OCI-M1 (cell line): Measurements from ENCODE around the gene ZNF232.
A peak's percentile ranks its signal among the peaks of the same experiment; 100 is the strongest.
"Not testable (repeated sequence)": the region's sequence is repeated elsewhere in the genome, so short reads cannot be mapped to it uniquely, and the experiment has no call there.

Experiments
- DNase-seq: peaks from one replicate; lab custom pipeline; 2025; lab: John Stamatoyannopoulos, UW

Gene ZNF232

DNA sequence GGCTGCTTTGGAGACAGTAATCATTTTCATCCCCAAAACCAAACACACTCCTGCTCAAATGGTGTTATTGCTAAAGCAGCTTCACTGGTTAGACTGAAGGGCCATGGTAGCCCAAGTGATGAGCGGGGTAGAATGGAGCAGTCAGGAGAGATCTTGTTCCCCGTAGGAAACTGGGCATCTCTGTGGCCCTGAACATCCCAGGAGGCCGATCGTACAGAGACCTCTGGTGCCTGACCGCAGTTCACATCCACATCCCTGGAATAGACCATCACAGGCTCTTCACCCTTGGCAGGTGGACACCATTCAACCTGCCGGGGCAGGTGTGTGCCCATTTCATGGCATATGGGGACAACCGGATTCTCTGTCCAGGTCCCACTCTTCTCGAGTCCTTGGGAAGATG is 18.1 kb upstream of the ZNF232 start:
- DNase-seq = not testable (repeated sequence)

DNA sequence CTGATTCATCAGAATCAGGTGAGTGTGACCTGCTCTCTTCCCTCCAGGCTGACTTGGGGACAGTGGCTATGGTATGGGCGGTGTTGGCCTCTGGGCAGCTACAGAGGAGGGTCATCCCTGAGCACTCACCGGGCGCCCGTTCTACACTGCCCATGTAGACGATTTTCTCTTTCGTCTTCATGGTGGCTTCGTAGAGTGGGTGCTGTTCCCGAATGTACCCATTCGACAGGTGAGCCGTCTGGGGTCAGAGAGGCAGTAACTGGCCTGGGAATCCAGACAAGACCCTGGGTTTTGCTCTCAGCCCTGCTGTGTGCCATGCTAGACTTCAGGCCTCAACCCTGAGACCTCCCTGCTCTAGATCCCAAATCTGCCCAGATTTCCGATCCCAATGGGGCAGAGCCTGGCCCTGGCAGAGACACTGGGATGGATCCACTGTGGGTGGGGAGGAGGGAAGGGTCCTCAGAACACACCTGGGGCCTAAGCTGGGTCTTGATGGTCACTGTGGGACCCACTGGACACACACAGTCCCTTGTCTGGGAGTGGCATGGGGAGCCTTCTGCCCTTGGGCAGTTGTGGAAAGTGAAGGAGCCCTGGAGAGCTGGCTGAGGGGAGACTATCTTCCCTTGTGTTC is 17.3 kb upstream of the ZNF232 start:
- DNase-seq = no peak

DNA sequence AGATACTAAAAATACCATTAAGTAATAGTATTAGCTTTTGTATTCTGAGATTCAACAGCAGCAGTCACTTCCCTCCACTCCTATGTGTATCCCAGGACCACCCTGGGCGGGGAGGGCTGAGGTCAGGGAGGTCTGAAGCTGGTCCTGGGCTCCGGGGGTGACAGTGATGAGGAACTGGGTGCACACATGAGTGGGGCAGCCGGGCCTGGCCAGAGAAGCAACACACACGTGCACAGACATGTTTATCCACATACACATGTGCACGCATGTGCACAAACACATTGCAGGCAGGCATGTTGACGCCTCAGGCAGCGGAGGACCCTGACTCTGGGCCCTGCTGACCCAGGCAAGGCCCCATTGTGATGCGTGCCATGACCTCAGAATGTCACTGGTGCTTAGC is 16.7 kb upstream of the ZNF232 start:
- DNase-seq = not testable (repeated sequence)

DNA sequence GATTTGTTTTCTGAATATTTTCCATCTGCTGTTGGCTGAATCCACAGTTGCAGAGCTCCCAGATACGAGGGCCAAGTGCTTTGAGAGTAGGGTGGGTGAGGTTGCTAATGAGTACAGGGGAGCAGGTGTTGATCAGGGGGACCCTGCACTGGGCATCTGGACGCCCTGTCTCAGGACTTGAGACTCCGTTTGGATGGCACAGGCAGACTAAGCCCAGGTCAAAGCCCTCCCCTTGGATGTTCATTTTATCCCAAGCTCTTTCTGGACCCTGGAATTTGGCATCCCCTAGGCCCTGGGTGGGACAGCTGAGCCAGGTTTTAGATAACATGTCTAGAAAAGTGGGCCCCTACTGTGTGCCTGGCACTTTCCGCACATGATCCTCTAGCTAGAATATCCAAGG is 16.2 kb upstream of the ZNF232 start:
- no peak for DNase-seq

DNA sequence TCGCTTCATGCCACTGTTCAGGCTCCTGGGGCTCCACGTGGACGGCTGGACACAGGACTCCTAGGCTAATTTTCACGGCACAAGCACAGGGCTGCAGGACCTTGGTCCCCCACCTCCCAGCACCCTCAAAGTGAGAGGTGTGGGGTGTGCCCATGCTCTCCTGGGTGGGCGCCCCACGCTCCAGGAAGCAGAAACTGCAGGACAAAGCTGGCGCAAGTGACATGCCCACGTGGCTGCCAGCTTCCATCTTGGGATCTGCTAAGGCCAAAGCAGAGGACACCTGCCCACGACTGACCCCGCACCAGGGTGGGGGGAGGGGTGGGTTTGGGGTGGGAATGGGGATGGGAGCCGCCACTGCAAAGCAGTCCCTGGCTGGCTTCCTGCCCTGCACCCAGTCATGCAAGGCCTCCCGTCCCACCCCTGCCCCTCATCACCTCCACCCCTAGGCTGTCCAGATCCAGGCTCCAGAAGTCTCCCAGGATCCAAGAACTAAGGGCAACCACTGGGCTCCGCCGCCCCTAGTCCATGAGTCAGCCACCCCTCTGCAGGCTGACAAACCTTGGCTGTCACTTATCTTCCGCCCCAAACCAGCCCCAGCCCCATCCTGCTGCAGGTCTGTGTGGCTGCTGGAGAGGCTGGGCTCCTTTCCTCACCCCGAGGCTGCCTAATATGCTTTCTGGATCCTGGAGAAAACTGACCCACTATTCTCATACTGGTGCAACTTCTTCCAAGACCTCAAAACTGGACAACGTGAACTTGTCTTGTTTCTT is 15.2 kb upstream of the ZNF232 start:
- DNase-seq = no peak

DNA sequence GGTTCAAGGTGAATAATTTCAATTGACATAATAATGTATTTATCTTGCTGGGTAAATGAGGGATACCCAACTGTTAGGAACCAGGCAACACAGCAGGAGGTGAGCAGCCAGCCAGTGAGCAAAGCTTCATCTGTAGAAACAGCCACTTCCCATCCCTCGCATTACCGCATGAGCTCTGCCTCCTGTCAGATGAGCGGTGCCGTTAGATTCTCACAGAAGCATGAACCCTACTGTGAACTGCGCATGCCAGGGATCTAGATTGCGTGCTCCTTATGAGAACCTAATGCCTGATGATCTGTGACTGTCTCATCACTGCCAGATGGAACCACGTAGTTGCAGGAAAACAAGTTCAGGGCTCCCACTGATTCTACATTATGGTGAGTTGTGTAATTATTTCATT is 13.2 kb upstream of the ZNF232 start:
- not testable (repeated sequence) for DNase-seq

DNA sequence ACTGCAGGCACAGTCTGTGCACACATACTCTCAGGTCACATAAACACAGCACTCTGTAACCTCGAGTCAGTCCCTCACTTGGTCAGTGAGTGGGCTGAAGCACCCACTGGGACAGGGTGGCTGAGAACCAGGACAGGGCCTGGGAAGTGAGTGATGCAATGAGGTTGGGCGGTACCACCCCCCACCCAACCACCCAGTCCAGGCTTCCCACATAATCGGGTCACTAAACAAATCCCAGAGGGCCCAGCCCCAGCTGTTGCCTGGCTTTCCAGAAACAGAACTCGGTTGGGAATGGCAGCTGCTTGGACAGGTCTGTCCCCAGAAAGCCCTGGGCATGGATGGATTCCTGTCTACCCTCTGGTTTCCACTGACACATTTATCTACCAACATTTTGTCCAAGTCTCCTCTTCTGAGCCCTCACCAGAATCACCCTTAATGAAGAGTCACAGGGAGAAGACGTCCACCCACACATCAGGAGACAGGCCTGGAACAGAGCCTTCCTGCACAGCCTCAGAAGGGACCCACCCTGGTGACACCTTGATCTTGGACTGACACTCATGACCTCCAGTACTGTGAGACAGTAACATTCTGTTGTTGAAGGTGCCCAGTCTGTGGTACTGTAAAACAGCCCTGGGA is 12.6 kb upstream of the ZNF232 start:
- DNase-seq = not testable (repeated sequence)

DNA sequence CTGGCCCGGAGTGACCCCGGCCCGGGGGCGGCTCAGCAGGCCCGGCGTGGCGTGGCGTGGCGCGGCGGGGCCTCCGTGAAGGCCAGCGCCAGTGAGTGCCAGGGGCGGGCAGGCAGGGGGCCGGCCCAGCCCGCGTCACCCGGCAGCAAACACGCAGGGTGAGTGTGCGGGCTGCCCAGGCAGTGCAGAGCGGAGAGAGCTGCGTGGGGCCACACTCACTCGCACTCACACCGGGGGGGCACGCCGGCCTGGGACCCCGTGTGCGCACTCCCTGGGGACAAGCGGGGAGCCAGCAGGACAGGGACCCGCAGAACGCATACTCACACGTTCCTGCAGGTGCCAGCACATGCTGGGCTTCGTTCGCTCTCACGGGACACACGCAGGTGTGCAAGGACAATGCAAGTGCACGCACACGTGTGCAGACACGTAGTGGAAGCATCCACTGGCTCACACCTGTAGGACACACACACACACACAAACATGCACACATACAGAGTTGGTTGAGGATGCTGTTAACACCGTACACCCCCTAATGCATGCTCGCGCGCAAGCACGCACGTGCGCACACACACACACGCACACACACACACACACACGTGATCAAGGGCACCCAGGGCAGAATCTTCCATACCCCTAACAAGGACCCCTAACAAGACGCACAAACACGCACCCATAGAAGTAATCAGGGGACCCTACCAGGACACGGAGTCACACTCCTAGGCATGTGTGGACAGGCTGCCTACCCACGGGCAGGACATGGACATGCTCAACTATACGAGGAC is 11.9 kb upstream of the ZNF232 start:
- no peak for DNase-seq

DNA sequence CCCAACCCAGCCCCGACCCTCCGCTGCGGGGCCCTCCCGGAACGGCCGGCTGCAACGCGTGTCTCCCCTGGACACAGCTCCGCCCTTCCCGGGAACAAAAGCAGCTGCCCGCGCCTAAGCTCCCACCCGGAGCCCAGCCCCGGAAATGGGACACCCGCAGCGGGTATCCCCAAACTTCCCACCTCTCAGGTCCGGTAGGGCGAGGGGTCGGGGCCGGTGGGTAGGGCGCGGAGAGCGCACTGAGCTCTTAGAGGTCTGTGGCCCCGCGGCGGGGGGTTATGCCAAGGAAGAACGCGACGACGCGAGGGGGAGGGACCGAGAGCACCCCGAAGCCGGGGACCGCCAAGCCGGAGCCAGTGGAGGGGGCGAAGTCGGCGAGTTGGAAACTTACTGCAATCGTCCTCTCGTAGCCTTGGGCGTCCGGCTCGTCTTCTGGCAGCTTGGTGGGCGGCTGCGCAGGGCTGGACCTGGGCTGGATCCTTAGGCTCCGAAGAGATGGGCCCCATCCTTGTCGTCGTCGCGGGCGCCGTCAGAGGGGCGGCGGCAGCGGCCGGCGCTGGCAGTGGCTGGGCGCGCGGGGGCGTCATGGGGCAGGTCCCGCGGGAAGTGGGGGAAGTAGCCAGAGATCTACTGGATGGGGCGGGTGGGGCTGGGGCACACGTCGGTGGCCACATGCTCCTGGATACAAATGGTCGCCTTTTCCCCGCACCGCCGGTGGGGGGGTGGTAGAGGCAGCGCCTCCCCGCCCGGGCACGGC is 11.1 kb upstream of the ZNF232 start:
- DNase-seq = no peak

DNA sequence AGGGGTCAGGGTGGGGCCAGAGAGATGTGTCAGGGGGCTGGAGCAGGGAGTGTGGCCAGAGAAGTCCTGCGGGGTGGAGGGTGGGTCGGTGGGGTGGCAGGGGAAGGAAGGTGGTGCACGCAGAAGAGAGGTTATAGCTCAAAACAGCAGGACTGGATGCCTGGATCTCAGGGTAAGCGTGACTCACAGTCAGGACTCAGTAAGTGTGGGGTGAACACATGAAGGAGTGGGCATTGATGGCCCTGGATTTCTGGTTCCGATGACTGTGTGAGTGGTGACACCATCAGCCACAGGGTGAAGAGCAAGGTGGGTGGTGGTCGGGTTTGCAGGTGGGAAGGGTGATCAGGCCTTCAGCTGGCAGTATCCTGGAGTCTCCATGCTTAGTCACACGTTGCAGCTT is 10.4 kb upstream of the ZNF232 start:
- not testable (repeated sequence) for DNase-seq

DNA sequence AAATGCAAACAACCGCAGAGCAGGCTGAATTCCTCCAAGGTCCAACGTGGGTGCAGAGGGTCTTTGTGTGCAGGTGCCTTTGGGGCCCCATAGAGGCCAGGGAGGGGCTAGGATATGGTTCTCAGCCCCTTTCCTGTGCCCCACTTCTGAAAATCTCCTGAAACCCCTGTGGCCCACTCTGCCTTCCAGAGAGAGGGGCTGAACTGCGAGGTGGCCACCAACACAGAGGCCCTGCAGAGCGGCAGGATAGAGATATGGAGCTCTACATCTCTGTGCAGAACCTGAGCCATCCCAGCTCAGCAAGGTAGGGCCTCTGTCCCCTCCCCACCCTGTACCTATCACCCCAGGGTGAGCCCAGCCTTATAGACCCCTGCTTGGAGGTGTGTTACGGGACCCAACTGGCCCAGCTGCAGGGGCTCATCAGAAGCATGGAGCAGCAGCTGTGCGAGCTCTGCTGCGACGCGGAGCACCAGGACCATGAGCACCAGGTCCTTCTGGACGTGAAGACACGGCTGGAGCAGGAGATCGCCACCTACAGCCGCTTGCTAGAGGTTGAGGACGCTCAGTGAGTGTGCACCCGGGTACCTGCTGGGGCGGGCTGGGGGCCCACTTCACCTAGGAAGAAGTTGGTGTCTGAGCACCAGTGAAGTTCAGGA is 9.6 kb upstream of the ZNF232 start:
- no peak for DNase-seq

DNA sequence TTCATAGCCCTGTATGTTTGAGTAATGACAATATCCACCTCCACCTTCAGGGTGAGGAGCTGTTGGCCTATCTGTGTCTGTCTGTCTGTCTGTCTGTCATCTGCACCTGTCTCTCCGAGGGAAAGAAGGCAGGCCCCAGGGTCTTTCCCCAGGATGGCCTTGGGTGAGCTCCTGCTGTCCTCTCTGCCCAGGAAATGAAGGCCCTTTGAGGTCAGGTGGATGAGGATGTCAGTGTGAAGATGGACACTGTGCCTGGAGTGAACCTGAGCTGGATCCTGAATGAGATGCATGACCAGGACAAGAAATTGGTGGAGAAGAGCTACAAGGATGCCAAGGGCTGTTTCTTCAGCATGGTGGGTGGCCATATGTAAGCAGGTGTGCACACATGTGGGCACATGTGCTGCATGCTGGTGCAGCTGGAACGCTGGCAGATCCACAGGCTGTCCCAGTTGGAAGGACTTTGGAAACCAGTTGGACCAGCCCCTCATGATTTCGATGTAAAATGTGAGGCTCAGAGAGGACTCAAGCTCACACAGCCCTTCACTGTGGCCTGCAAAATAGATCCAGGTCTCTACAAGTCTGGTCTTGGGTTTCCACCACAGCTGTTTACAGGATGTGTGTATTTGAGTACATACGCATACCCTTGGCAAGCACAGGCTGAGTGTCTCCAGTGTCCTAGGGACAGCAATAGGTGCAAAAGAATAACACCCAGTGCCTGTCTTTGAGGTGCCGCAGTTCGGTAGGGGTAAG is 8.9 kb upstream of the ZNF232 start:
- not testable (repeated sequence) for DNase-seq

DNA sequence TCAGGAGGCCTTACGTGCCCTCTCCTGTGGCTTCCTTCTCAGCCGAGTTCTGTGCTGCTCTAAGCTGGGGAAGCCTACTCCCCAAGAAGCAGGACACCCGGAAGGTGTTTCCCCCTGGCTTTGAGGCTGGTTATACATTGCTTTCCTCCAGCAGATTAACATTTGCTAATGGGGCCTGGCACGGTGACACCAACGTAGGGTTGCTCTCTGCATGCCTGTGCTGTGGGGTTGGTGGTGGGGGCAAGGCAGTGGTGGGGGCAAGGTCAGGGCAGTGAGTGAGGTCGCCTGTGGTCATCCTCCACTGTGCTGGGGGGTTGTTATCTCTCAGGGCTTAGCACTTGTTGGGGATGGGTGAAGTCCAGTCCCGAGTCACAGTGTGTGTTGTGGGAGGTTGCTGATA is 8.4 kb upstream of the ZNF232 start:
- DNase-seq = no peak

DNA sequence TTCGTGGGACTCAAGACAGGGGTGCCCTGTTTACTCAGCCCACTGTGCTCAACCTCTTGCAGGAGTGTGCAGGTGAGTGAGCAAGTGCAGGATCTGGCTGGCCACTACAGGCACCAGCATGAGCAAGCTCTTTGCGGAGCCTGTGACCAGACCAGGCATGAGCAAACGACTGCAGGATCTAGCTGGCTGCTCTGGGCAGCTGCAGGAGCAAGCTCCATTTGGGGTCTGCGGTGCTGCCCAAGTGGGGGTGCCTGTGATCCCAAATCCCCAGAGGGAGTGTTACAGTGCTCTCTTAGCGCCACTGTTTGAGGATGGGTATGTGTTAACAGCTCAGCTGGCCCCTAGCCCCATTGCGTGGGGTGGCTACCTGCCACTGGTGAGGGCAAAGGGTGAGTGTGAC is 6.5 kb upstream of the ZNF232 start:
- DNase-seq = no peak

DNA sequence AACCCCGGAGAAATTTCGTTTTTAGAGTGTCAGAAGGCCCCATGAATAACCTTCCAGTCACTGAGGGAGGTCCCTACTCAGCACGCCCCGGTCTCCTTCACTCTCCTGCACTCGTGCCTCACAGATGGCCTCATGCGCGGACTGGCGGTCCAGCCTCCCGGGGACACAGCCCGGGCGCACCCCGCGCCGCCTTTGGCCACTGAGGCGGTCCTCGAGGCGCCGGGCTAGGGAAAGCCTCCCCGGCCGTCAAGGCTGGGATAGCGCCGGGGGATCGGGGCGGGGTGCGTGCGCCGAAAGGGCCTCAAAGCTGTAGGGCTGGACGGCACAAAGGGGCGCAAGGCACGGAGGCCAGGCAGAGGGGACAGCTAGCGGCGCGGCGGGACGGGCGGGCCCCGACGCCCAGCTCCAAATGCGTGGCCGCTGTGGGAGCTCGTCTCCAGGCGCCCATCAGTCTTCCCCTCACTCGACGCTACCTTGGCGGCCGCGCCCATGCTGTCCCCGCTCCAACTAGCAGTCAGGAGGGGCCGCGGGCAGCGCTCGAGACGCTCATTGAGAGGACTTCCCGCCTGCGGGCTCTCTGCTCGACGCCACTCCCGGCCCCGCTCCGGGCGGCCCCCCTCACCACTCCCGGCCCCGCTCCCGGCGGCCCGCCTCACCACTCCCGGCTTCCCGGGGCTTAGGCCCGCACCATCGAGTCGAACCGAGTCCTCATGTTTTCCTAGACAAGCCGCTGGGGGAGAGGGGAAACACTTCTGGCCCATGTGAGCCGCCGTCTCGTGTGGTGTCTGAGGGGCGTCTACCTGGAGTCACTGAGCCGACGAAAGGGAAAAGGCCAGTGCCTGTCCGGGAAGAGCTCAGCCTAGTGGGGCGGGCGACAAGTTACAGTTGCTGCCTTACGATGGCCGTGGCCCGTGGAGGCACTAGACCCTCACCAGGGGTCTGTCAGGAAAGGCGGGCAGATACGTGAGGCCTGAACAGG is 4.3 kb upstream of the ZNF232 start, which contains the start of gene USP6:
Gene USP6, plus strand, starts transcription at position 360 of the 979 bp plus-strand sequence. CDS start 14,336 bp downstream, outside the sequence.
- no peak for DNase-seq

DNA sequence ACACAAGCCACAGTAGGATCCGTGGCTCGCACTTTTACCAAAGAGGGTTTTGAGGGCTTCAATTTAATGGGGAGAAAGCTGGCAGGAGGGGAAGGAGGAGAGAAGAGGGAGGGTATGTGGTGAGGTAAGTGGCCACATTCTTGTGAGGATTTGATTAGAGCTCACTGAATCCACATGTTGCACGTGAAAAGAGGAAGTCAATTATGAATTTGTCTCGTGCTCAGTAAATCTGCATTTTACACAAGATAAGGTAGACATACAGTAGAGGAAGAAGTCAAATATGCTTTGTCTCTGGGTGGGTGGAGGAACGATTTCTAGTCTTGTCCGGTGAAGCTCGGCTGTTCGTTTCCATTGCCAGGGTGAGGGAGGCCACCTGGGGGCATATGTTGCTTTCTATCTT is 862 bp downstream of the ZNF232 start:
- DNase-seq = peak; percentile 97

DNA sequence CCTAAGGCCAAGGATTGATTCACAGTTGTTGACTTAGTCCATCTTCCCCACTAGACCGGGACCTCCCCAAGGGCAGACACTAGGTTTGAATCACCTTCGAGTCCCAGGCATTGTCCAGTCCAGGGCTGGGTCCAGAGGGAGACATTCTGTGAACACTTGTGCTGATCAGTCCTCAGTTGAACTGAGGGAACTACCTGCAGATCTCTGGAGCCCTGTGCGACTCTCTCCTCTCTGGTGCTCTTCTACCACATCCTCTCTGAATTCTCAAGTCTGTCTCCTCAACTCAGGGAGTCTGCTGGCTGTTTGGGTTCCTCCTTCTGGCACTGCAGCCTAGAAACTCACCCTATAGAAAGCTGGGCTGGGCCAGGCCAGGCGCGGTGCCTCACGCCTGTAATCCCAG is 10.8 kb downstream of the ZNF232 start:
- DNase-seq = no peak

DNA sequence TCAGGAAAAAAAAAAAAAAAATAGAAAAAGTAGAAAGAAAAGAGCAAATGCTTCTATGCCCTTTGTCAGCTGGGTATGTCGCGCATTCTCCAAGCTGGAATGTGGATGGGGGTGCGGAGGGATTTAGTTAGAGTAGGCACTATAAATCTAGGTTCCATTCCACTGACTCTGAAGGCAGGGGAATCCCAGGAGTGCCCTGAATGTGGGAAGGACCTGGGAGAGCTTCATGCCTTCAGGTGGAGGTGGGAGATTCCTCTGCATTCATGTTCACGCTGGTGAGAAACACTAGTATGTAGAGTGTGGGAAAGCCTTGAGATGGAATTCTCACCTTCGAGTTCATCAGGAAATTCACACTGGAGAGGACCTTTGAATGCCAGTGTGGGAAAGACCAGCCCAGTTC is 12.4 kb downstream of the ZNF232 start:
- DNase-seq = no peak
